Measurements from ENCODE around the gene TUBA3D. TPM values are rescaled to one million over a fixed set of nuclear protein-coding genes. Genes with fewer than 3 reads are reported as not detected.
"Not testable (repeated sequence)": the region's sequence is repeated elsewhere in the genome, so short reads cannot be mapped to it uniquely, and the experiment has no call there.

Gene TUBA3D
- total and polyA plus RNA-seq, 9 donors = 0.11 to 0.63 (median 0.45) TPM; not detected in 1

GRCh38 chr2:131521524-131521923 is 45.6 kb downstream of the TUBA3D start:
- not testable (repeated sequence) for H3K9me3 ChIP-seq (replicated peaks; ENCODE audit: control insufficient read depth, low read depth, low read length); H3K27ac ChIP-seq (ENCODE audit: low read length); H3K4me3 ChIP-seq (ENCODE audit: low read length); DNase-seq; H3K27me3 ChIP-seq (ENCODE audit: control insufficient read depth, insufficient read depth, low read length); H3K4me1 ChIP-seq (ENCODE audit: control insufficient read depth, insufficient read depth, low read length)
- H3K36me3 ChIP-seq (ENCODE audit: control insufficient read depth, insufficient read depth, low read length) = peaks cover 31% of the 10 kb centered on the region
- WGBS (ENCODE audit: insufficient coverage) = 70% methylated on average over 3 of the region's 6 CpGs

- Histone ChIP-seq H3K9me3 (replicated peaks; ENCODE audit: control insufficient read depth, low read depth, low read length) (no peaks in the 10 kb centered on the region), H3K27me3 (ENCODE audit: control insufficient read depth, insufficient read depth, low read length) (peaks cover under 1% of the 10 kb centered on the region), H3K4me3 (ENCODE audit: low read length) (no peak overlapping the region), H3K36me3 (ENCODE audit: control insufficient read depth, insufficient read depth, low read length) (peaks cover 26% of the 10 kb centered on the region), H3K27ac (ENCODE audit: low read length) (no peak overlapping the region), H3K4me1 (ENCODE audit: control insufficient read depth, insufficient read depth, low read length) (no peaks in the 10 kb centered on the region)
- WGBS (ENCODE audit: insufficient coverage) = 83% methylated on average over 13 of the region's 20 CpGs
- no peak for DNase-seq
These were observed 46.3 kb downstream of the TUBA3D start for GRCh38 chr2:131521961-131522781.

- no CpG with 5 or more reads among the region's 2 CpGs for WGBS (ENCODE audit: insufficient coverage)
- not testable (repeated sequence) for H3K27me3 ChIP-seq (ENCODE audit: control insufficient read depth, insufficient read depth, low read length); DNase-seq; H3K36me3 ChIP-seq (ENCODE audit: control insufficient read depth, insufficient read depth, low read length); H3K9me3 ChIP-seq (replicated peaks; ENCODE audit: control insufficient read depth, low read depth, low read length); H3K4me3 ChIP-seq (ENCODE audit: low read length); H3K27ac ChIP-seq (ENCODE audit: low read length); H3K4me1 ChIP-seq (ENCODE audit: control insufficient read depth, insufficient read depth, low read length)
These were observed 49.3 kb downstream of the TUBA3D start for GRCh38 chr2:131525256-131525655.

- H3K4me1 ChIP-seq (ENCODE audit: control insufficient read depth, insufficient read depth, low read length); H3K27ac ChIP-seq (ENCODE audit: low read length); H3K9me3 ChIP-seq (replicated peaks; ENCODE audit: control insufficient read depth, low read depth, low read length); H3K36me3 ChIP-seq (ENCODE audit: control insufficient read depth, insufficient read depth, low read length); H3K27me3 ChIP-seq (ENCODE audit: control insufficient read depth, insufficient read depth, low read length): not testable (repeated sequence)
- WGBS (ENCODE audit: insufficient coverage) = 29% methylated on average over 17 of the region's 47 CpGs
- peak within 1 kb of the TSS; percentile 19 for H3K4me3 ChIP-seq (ENCODE audit: low read length)
- peak; percentile 44 for DNase-seq
These were observed 51.4 kb downstream of the TUBA3D start, which contains the start of gene CCDC74A for GRCh38 chr2:131527131-131528001. TSS of gene CCDC74A (plus strand) at chr2:131527888. CDS start at chr2:131527971, 83 bp downstream.

- H3K27ac ChIP-seq (ENCODE audit: low read length); H3K9me3 ChIP-seq (replicated peaks; ENCODE audit: control insufficient read depth, low read depth, low read length); DNase-seq; H3K4me3 ChIP-seq (ENCODE audit: low read length); H3K27me3 ChIP-seq (ENCODE audit: control insufficient read depth, insufficient read depth, low read length); H3K4me1 ChIP-seq (ENCODE audit: control insufficient read depth, insufficient read depth, low read length); H3K36me3 ChIP-seq (ENCODE audit: control insufficient read depth, insufficient read depth, low read length): not testable (repeated sequence)
- WGBS (ENCODE audit: insufficient coverage) = 50% methylated on average over 18 of the region's 26 CpGs
These were observed 53.3 kb downstream of the TUBA3D start for GRCh38 chr2:131528981-131529863.

- not testable (repeated sequence) for DNase-seq; H3K27ac ChIP-seq (ENCODE audit: low read length); H3K4me1 ChIP-seq (ENCODE audit: control insufficient read depth, insufficient read depth, low read length); H3K27me3 ChIP-seq (ENCODE audit: control insufficient read depth, insufficient read depth, low read length); H3K36me3 ChIP-seq (ENCODE audit: control insufficient read depth, insufficient read depth, low read length); H3K4me3 ChIP-seq (ENCODE audit: low read length); H3K9me3 ChIP-seq (replicated peaks; ENCODE audit: control insufficient read depth, low read depth, low read length)
- no CpG with 5 or more reads among the region's 5 CpGs for WGBS (ENCODE audit: insufficient coverage)
These were observed 54.0 kb downstream of the TUBA3D start for GRCh38 chr2:131529864-131530445.

GRCh38 chr2:131530626-131531344 is 54.9 kb downstream of the TUBA3D start:
- WGBS (ENCODE audit: insufficient coverage) = 77% methylated on average over 5 of the region's 22 CpGs
- not testable (repeated sequence) for H3K27me3 ChIP-seq (ENCODE audit: control insufficient read depth, insufficient read depth, low read length); DNase-seq; H3K4me3 ChIP-seq (ENCODE audit: low read length); H3K4me1 ChIP-seq (ENCODE audit: control insufficient read depth, insufficient read depth, low read length); H3K36me3 ChIP-seq (ENCODE audit: control insufficient read depth, insufficient read depth, low read length); H3K9me3 ChIP-seq (replicated peaks; ENCODE audit: control insufficient read depth, low read depth, low read length); H3K27ac ChIP-seq (ENCODE audit: low read length)

- H3K4me1 ChIP-seq (ENCODE audit: control insufficient read depth, insufficient read depth, low read length); H3K27me3 ChIP-seq (ENCODE audit: control insufficient read depth, insufficient read depth, low read length); H3K9me3 ChIP-seq (replicated peaks; ENCODE audit: control insufficient read depth, low read depth, low read length); DNase-seq; H3K4me3 ChIP-seq (ENCODE audit: low read length); H3K36me3 ChIP-seq (ENCODE audit: control insufficient read depth, insufficient read depth, low read length); H3K27ac ChIP-seq (ENCODE audit: low read length): not testable (repeated sequence)
- WGBS (ENCODE audit: insufficient coverage) = no CpG with 5 or more reads among the region's 11 CpGs
These were observed 55.7 kb downstream of the TUBA3D start for GRCh38 chr2:131531547-131532185.
